SK-N-DZ (cell line): ENCODE measurements around the gene ZNF462.

ENCODE experiments used
- DNase-seq: peaks from one replicate; pipeline ENCODE4 v3.0.0-alpha.2; 2015; ENCODE audit warnings: low spot score

The ZNF462 gene

GRCh38 chr9:106864373-106865143 is 1.6 kb downstream of the ZNF462 start:
- DNase-seq: peak; percentile 42

- no peak for DNase-seq
These were observed 3.3 kb downstream of the ZNF462 start for GRCh38 chr9:106866243-106866642.

GRCh38 chr9:106867286-106867685 is 4.3 kb downstream of the ZNF462 start:
- DNase-seq: no peak

- DNase-seq: no peak
These were observed 5.1 kb downstream of the ZNF462 start for GRCh38 chr9:106868087-106868486.

- DNase-seq: no peak
These were observed 5.6 kb downstream of the ZNF462 start for GRCh38 chr9:106868565-106868964.

GRCh38 chr9:106869028-106869427 is 6.1 kb downstream of the ZNF462 start:
- no peak for DNase-seq

GRCh38 chr9:106869458-106869857 is 6.5 kb downstream of the ZNF462 start:
- DNase-seq: no peak

- DNase-seq: no peak
These were observed 9.7 kb downstream of the ZNF462 start for GRCh38 chr9:106872641-106873040.

GRCh38 chr9:106874031-106874430 is 11.1 kb downstream of the ZNF462 start:
- DNase-seq: no peak

- no peak for DNase-seq
These were observed 11.7 kb downstream of the ZNF462 start for GRCh38 chr9:106874652-106875051.

- DNase-seq: no peak
These were observed 12.6 kb downstream of the ZNF462 start for GRCh38 chr9:106875529-106875928.

GRCh38 chr9:106877345-106877744 is 14.4 kb downstream of the ZNF462 start:
- no peak for DNase-seq

- DNase-seq: peak; percentile 47
These were observed 15.3 kb downstream of the ZNF462 start for GRCh38 chr9:106878081-106878837.

- DNase-seq: peak; percentile 88
These were observed 16.0 kb downstream of the ZNF462 start for GRCh38 chr9:106878934-106879333.

- DNase-seq: no peak
These were observed 16.5 kb downstream of the ZNF462 start for GRCh38 chr9:106879439-106879882.

GRCh38 chr9:106880081-106880480 is 17.1 kb downstream of the ZNF462 start:
- no peak for DNase-seq

GRCh38 chr9:106880863-106881262 is 17.9 kb downstream of the ZNF462 start:
- DNase-seq: no peak

GRCh38 chr9:106883030-106883429 is 20.1 kb downstream of the ZNF462 start:
- no peak for DNase-seq

GRCh38 chr9:106883626-106884190 is 20.7 kb downstream of the ZNF462 start:
- DNase-seq: no peak

- DNase-seq: no peak
These were observed 22.5 kb downstream of the ZNF462 start for GRCh38 chr9:106885451-106885850.

GRCh38 chr9:106886111-106887046 is 23.4 kb downstream of the ZNF462 start:
- no peak for DNase-seq
